NCI-H82 treated with DMSO at 0.1 percent for 48 hours (cell line): Measurements from ENCODE around the gene LIN37.

ENCODE experiments used
- DNase-seq: peaks from one replicate; lab custom pipeline; 2025; ENCODE audit not compliant: unreplicated experiment; lab: John Stamatoyannopoulos, UW

Gene LIN37

GRCh38 chr19:35751839-35752745 lies 3.7 kb downstream of the LIN37 start:
- DNase-seq: no peak

GRCh38 chr19:35752746-35753350 lies 4.5 kb downstream of the LIN37 start:
- no peak for DNase-seq

GRCh38 chr19:35753634-35754369 lies 5.4 kb downstream of the LIN37 start:
- no peak for DNase-seq

- no peak for DNase-seq
Measured at GRCh38 chr19:35754370-35755130, 6.2 kb downstream of the LIN37 start.

GRCh38 chr19:35755131-35755549 lies 6.8 kb downstream of the LIN37 start:
- DNase-seq: peak; percentile 65

- DNase-seq: no peak
Measured at GRCh38 chr19:35755550-35756376, 7.4 kb downstream of the LIN37 start.

- DNase-seq: no peak
Measured at GRCh38 chr19:35756377-35757230, 8.2 kb downstream of the LIN37 start, which contains the start of gene HSPB6. Gene HSPB6 (minus strand): TSS chr19:35757029. CDS start chr19:35757008, 21 bp downstream.

GRCh38 chr19:35757231-35757748 lies 8.9 kb downstream of the LIN37 start:
- no peak for DNase-seq

GRCh38 chr19:35757749-35758608 lies 9.6 kb downstream of the LIN37 start, which contains the start of gene PROSER3:
Gene PROSER3 (plus strand): TSS chr19:35758176. CDS start chr19:35758216, 40 bp downstream.
- DNase-seq: peak; percentile 99

- no peak for DNase-seq
Measured at GRCh38 chr19:35759697-35760096, 11.3 kb downstream of the LIN37 start.

GRCh38 chr19:35760711-35761349 lies 12.5 kb downstream of the LIN37 start:
- no peak for DNase-seq

GRCh38 chr19:35764432-35765315 lies 16.3 kb downstream of the LIN37 start:
- DNase-seq: no peak

- DNase-seq: no peak
Measured at GRCh38 chr19:35766571-35767104, 18.3 kb downstream of the LIN37 start.

- DNase-seq: no peak
Measured at GRCh38 chr19:35767288-35768081, 19.1 kb downstream of the LIN37 start.

GRCh38 chr19:35768082-35768421 lies 19.7 kb downstream of the LIN37 start:
- DNase-seq: no peak
